NCI-H2081 treated with DMSO at 0.1 percent for 48 hours (cell line): ENCODE measurements around the gene CD6.

Source experiments
- DNase-seq: peaks from one replicate; lab custom pipeline; 2025; lab: John Stamatoyannopoulos, UW

Gene CD6

GRCh38 chr11:60971520-60971919, at the start of gene CD6:
TSS of gene CD6 (plus strand) at chr11:60971680. CDS start at chr11:60971866, 186 bp downstream.
- DNase-seq = no peak

GRCh38 chr11:60921777-60922335, 49.6 kb upstream of the CD6 start:
- no peak for DNase-seq

GRCh38 chr11:60922906-60923305, 48.6 kb upstream of the CD6 start:
- no peak for DNase-seq

- no peak for DNase-seq
Measured at GRCh38 chr11:60923326-60923725, 48.2 kb upstream of the CD6 start.

- no peak for DNase-seq
Measured at GRCh38 chr11:60923800-60924109, 47.7 kb upstream of the CD6 start.

GRCh38 chr11:60924110-60924905, 47.2 kb upstream of the CD6 start, which contains the start of gene TMEM132A:
TSS of gene TMEM132A (plus strand) at chr11:60924460. CDS start at chr11:60924634, 174 bp downstream.
- no peak for DNase-seq

GRCh38 chr11:60924906-60925853, 46.3 kb upstream of the CD6 start:
- no peak for DNase-seq

GRCh38 chr11:60925868-60926267, 45.6 kb upstream of the CD6 start:
- DNase-seq = no peak

- no peak for DNase-seq
Measured at GRCh38 chr11:60926500-60926899, 45.0 kb upstream of the CD6 start.

- no peak for DNase-seq
Measured at GRCh38 chr11:60927061-60927592, 44.4 kb upstream of the CD6 start.

- DNase-seq = no peak
Measured at GRCh38 chr11:60927600-60927999, 43.9 kb upstream of the CD6 start.

GRCh38 chr11:60928563-60929001, 42.9 kb upstream of the CD6 start:
- no peak for DNase-seq

- DNase-seq = no peak
Measured at GRCh38 chr11:60929764-60930163, 41.7 kb upstream of the CD6 start.

GRCh38 chr11:60930394-60930793, 41.1 kb upstream of the CD6 start:
- no peak for DNase-seq

- no peak for DNase-seq
Measured at GRCh38 chr11:60931917-60932316, 39.6 kb upstream of the CD6 start.

GRCh38 chr11:60932605-60933356, 38.7 kb upstream of the CD6 start:
- no peak for DNase-seq

GRCh38 chr11:60933416-60934123, 37.9 kb upstream of the CD6 start:
- no peak for DNase-seq

- no peak for DNase-seq
Measured at GRCh38 chr11:60934124-60934789, 37.2 kb upstream of the CD6 start.

- DNase-seq = no peak
Measured at GRCh38 chr11:60934790-60935605, 36.5 kb upstream of the CD6 start.
